Glutamatergic neuron (in vitro differentiated cells): Measurements from ENCODE around the gene CPEB4. TPM values are rescaled to one million over a fixed set of nuclear protein-coding genes. Genes with fewer than 3 reads are reported as not detected.

Experiments
- DNase-seq: peaks from one replicate; pipeline ENCODE4 v3.0.0; 2022
- H3K27ac Mint-ChIP-seq: one replicate; pipeline ENCODE4 v1.8.0; 2020; ENCODE audit warnings: mild to moderate bottlenecking, mixed read lengths, inconsistent platforms; ENCODE audit not compliant: unreplicated experiment
- H3K27me3 Mint-ChIP-seq: one replicate; pipeline ENCODE4 v1.8.0; 2020; ENCODE audit warnings: mild to moderate bottlenecking, moderate library complexity, mixed read lengths, inconsistent platforms; ENCODE audit not compliant: unreplicated experiment
- H3K36me3 Mint-ChIP-seq: one replicate; pipeline ENCODE4 v1.8.0; 2020; ENCODE audit warnings: mild to moderate bottlenecking, mixed read lengths, inconsistent platforms; ENCODE audit not compliant: unreplicated experiment
- H3K4me1 Mint-ChIP-seq: one replicate; pipeline ENCODE4 v1.8.0; 2020; ENCODE audit warnings: mild to moderate bottlenecking, low read depth, mixed read lengths, inconsistent platforms; ENCODE audit not compliant: unreplicated experiment
- H3K4me3 Mint-ChIP-seq: one replicate; pipeline ENCODE4 v1.8.0; 2020; ENCODE audit warnings: mild to moderate bottlenecking, mixed read lengths, inconsistent platforms; ENCODE audit not compliant: unreplicated experiment
- H3K9me3 Mint-ChIP-seq: one replicate; pipeline ENCODE4 v1.8.0; 2020; ENCODE audit warnings: mild to moderate bottlenecking, moderate library complexity, mixed read lengths, inconsistent platforms; ENCODE audit not compliant: unreplicated experiment
- long read RNA-seq: library from polyadenylated mRNA; unstranded; transcript quantifications from one replicate; pipeline ENCODE4 v2.0.0, GENCODE V29; 2020; ENCODE audit not compliant: unreplicated experiment
- total RNA-seq: library from RNA; stranded (reverse); fragmentation: NEBNext Ultra II Directional; extraction: Animal tissue kit (Norgen Biotek cat#: 25700); gene quantifications from one replicate; pipeline ENCODE4 v1.2.1, GENCODE V29; 2021; ENCODE audit not compliant: unreplicated experiment
- TF ChIP-seq, protein P1 (sequence below): fragments of 200-600 bp; sonication (generic); IDR thresholded peaks from one replicate; pipeline ENCODE4 v1.5.0; 2021; ENCODE audit not compliant: partially characterized antibody, unreplicated experiment

The CPEB4 gene
- total RNA-seq = 104 TPM
- long read RNA-seq, full-length matches to known transcripts = 3 of 6 reads
- long read RNA-seq, partial matches to known transcripts = 1 of 6 reads
- long read RNA-seq, other reads (novel, unspliced or antisense) = 2 of 6 reads

DNA sequence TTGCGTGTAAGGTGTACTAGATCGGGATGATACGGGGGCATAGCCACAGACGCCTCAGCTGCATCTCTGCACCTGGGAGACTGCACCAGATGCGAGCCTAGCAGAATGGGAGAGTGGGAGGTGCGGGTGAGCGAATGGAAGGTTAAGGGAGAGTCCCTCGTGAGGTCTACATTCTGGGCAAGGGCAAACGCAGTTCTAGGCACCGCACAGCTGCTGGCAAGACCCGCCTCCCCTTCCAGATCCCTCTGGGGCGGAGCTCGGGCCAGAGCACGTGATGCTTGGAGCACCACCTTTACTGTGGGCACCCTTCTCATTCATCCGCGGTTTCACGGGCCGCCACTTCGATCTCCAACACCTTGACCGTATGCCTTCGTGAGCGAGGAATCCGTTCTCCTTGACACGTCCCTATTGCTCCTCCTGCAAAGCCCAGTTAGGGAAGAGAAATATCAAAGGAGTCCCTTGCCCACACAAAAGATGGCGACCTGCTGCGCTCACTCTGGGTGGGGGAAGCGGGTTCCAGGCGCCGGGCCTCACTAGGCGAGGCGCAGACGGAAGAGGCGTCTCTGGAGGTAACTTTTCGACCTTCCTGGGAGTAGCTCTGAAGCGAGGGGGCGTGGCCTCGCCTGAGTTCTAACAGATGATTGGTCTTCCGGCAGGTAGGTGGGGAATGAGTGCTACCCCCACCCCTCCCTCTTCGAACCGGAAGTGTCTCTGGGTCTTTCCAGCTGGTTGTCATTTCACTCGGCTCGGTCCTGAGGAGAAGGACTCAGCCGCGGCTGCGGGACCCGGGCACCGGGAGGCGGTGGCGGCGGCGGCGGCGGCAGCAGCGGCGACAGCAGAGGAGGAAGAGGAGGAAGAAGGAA is at the start of gene CPEB4:
Gene CPEB4, plus strand, starts transcription at position 740 of the 863 bp plus-strand sequence. CDS start 1,385 bp downstream, outside the sequence.
- TF ChIP-seq, protein P1, sequence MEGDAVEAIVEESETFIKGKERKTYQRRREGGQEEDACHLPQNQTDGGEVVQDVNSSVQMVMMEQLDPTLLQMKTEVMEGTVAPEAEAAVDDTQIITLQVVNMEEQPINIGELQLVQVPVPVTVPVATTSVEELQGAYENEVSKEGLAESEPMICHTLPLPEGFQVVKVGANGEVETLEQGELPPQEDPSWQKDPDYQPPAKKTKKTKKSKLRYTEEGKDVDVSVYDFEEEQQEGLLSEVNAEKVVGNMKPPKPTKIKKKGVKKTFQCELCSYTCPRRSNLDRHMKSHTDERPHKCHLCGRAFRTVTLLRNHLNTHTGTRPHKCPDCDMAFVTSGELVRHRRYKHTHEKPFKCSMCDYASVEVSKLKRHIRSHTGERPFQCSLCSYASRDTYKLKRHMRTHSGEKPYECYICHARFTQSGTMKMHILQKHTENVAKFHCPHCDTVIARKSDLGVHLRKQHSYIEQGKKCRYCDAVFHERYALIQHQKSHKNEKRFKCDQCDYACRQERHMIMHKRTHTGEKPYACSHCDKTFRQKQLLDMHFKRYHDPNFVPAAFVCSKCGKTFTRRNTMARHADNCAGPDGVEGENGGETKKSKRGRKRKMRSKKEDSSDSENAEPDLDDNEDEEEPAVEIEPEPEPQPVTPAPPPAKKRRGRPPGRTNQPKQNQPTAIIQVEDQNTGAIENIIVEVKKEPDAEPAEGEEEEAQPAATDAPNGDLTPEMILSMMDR = no peak
- peaks cover 16% of the 10 kb centered on the region for H3K9me3 Mint-ChIP-seq

GRCh38 chr5:173839117-173839713 is 48.9 kb upstream of the CPEB4 start:
- peaks cover 3% of the 10 kb centered on the region for H3K36me3 Mint-ChIP-seq
- no peak overlapping the region for H3K4me3 Mint-ChIP-seq
- no peak overlapping the region for H3K27ac Mint-ChIP-seq
- DNase-seq = no peak
- H3K27me3 Mint-ChIP-seq = peaks cover 3% of the 10 kb centered on the region
- TF ChIP-seq, protein P1 = no peak
- H3K9me3 Mint-ChIP-seq = no peaks in the 10 kb centered on the region
- H3K4me1 Mint-ChIP-seq = no peaks in the 10 kb centered on the region

More for the DNA sequence above, at the start of gene CPEB4:
- peak; percentile 97 for DNase-seq
- peaks cover 8% of the 10 kb centered on the region for H3K4me1 Mint-ChIP-seq
- H3K27ac Mint-ChIP-seq = peak within 1 kb of the TSS; percentile 100
- H3K27me3 Mint-ChIP-seq = peaks cover 17% of the 10 kb centered on the region
- no peaks in the 10 kb centered on the region for H3K36me3 Mint-ChIP-seq
- H3K4me3 Mint-ChIP-seq = peak within 1 kb of the TSS; percentile 96

GRCh38 chr5:173840111-173840983 is 47.8 kb upstream of the CPEB4 start:
- Mint-ChIP-seq H3K9me3 (no peaks in the 10 kb centered on the region), H3K27ac (no peak overlapping the region), H3K4me3 (no peak overlapping the region), H3K4me1 (no peaks in the 10 kb centered on the region), H3K36me3 (peaks cover 3% of the 10 kb centered on the region), H3K27me3 (peaks cover 3% of the 10 kb centered on the region)
- no peak for DNase-seq
- TF ChIP-seq, protein P1 = no peak

DNA sequence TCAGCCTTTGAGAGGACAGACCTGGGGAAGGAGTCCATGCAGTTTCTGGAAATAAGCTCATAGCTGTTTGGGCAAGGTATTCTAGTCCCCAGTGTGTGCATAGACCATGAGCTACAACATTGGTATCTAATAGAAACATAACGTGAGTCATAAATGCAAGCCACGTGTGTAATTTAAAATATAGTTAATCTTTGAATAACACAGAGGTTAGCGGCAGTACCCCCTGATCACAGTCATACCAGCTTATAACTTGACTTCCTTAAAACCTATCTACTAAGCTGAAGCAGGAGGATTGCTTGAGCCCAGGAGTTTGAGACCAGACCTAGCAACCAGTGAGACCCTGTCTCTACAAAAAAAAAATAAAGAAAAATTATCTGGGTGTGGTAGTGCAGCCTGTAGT is 46.4 kb upstream of the CPEB4 start:
- DNase-seq = no peak
- TF ChIP-seq, protein P1 = no peak
- H3K9me3 Mint-ChIP-seq = peaks cover 2% of the 10 kb centered on the region
- H3K27me3 Mint-ChIP-seq = peaks cover 3% of the 10 kb centered on the region
- H3K4me1 Mint-ChIP-seq = no peaks in the 10 kb centered on the region
- no peak overlapping the region for H3K27ac Mint-ChIP-seq
- H3K36me3 Mint-ChIP-seq = peaks cover 3% of the 10 kb centered on the region
- H3K4me3 Mint-ChIP-seq = no peak overlapping the region
